T follicular helper cell (primary cell): ENCODE measurements around the gene LRRC31.

Experiments used
- DNase-seq: peaks from one replicate; pipeline ENCODE4 v3.0.0-alpha.2; 2020; ENCODE audit warnings: low read depth

LRRC31 gene

DNA sequence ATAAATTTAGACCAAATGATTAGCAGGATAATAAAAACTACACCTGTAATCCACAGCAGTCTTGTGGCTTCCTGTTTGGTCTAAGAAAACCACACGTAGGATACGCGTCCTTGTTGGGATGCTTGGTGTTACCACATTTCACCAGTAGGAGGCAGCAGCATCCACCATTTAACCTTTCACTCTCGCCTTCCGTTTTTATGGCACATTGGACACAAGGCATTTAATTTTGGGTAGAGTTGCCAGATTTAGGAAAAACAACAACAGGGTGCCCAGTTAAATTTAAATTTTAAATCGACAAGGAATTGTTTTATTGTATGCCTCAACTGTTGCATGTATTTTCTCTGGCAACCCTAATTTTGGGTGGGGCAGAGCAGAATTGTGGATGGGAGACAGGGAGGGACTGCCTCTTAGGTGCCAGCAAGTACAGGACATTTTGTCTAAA lies 6.3 kb downstream of the LRRC31 start:
- DNase-seq: peak; percentile 44

DNA sequence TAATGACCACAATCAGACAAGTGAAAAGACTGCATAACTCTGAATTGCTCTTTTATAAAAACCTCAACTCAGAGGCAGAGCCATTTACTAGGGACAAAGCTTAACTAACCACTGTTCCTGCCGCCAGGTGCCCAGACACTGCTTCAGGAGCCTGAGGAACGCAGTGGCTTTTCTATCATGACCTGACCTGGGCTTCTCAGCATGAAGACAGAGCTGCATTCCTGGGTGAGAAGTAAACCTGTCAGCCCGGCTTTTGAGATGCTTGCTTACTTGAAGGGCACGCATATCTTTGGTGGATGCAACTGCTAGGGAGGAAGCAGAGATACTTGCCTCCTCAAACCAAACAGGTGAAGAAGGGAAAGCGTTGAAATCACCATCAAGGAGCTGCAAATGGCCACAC lies 7.9 kb downstream of the LRRC31 start:
- no peak for DNase-seq

DNA sequence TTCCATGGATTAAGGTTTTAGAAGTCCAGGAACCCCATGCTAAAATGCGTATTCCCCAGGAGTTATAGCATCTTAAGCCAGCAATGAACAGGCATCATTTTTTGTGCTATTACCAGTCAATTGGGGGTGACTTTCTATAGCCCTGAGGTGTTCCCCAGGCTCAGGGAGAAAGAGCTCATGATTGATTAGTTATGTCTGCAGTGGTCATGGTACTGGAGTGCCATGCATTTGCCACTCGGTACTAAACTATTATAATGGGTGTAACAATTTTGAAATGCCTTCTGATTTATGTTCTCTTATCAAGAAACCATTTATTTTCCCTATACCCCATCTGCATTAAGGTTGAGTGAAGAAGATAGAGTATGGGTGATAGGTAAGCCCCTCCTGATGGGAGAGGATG lies 11.9 kb downstream of the LRRC31 start:
- DNase-seq: no peak

DNA sequence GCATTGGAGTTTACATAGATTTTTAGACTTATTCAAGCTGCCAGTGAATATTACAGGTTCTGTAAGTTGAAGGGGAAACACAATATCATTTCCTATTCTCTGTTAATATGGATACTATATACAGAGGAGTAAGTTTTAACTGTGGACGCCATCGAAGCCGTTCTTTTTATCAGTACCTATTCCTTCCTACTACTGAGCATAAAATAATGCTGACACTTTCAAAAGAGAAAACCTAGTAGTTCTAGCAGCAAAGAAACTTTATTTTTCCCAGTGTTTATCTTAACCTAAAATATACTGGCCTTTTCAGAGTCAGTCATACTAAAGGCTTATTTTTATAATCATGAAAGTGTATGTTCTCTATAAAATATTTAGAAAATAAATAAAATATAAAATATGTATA lies 14.2 kb downstream of the LRRC31 start:
- no peak for DNase-seq

DNA sequence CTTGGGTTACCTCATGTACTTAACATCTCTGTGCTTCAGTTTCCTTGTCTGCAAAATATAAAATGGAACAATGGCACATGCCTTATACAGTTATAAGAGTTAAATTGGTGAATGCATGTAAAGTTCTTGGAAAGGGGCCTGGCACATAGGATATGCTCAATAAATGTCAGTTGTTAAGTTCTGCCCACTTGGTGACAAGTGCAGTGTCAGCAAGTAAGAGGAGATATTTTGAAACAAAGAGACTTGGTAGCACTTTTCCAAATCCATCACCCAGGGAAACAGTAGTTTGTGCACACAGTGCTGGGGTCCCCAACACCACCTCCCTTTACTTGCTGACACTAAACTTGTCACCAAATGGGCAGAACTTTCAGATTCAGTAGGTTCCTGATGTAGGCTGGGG lies 19.1 kb downstream of the LRRC31 start:
- no peak for DNase-seq

DNA sequence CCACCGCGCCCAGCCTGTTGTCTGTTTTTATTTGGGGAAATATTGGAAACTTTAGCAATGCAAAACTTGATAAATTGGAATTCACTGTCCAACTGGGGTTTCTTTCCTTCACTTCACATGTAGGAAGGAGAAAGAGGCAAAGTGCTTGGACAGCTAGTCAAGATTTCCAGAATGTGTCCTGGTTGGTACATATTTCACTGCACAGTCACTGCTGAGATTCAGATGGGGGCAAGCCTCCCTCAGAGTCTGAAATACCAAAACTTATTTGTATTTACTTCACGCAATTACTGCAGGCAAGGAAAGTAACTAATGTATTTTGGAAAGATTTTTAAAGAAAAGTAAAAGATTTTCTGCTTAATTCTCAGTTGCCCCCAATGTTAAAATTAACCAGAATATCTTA lies 21.0 kb downstream of the LRRC31 start:
- no peak for DNase-seq

DNA sequence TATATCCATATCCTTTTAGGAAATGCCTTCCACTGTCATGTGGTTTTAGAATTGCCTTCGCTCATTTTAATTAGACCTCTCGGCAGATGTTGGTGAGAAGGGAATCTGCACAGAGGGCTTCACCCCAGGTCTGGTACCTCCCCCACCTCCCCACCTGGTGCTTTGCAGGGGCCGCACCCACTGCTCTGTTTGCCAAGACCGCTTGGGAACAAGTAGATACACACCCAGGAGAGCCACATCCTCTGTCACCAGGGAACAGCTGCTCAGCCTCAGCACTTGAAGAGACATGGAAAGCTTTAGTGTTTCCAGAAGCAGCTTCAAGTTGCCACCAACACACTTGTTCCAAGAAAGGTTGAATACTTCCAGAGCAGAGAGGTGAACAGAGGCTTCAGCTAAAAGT lies 21.8 kb downstream of the LRRC31 start:
- DNase-seq: no peak

DNA sequence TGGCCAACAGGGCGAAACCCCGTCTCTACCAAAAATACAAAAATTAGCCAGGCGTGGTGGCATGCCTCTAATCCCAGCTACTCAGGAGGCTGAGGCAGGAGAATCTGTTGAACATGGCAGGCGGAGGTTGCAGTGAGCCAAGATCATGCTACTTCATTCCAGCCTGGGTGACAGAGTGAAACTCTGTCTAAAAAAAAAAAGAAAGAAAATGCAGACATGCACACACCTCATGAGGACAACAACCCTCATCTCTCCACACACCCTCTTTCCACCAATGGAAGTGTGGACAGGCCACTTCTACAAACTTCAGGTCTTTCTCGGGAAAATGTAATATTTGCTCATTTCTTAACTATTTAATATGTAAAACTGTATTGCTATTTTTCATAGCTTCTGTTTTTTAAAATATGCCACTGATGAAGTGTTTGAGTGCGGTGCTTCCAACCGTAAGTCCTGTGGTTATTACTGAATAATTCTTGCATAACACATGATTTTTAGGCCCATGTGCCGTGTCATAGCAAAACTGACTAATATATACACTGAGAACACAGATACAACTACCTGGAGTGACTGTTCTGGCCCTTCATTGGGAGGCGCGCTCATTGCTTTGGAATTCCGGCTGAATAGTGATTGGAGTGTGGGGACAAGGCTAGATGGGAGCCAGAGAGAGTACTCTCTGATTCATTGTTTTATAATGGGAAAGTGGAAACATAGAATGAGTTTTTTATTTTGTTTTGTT lies 23.1 kb downstream of the LRRC31 start:
- no peak for DNase-seq

DNA sequence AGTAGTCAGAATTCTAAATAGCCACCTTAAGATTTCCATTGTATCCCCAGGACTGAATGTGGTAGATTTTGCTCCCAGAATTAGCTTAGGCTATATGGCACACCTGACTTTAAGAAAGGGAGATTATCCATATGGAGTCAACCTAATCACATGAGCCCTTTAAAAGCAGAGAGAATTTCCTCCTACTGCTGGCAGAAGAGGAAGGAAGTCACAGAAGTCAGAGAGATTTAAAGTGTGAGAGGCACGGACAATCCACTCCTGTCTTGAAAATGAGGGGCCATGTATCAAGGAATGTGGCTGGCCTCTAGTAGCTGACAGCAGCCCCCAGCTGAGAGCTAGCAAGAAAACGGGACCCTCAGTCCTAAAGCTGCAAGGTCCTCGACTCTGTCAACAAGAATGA lies 26.8 kb downstream of the LRRC31 start:
- no peak for DNase-seq

DNA sequence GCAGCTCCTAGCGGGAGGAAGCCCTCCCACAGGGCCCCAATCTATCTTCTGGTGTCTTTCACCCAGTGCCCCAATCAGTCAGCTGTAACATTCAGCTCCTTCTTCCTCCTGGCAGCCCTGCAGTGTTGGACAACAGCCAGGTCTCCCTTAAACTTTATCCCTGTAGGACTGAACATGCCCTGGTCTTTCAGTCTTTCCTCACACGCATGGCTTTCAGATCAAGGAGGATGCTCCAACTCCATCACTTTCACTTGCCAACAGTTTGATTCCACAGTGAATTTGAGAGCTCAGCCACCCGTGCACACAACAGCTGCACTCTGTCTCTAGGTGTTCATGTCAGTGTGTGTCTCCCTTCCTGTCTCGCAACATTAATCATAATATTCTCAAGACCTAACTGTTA lies 28.6 kb downstream of the LRRC31 start:
- DNase-seq: no peak

DNA sequence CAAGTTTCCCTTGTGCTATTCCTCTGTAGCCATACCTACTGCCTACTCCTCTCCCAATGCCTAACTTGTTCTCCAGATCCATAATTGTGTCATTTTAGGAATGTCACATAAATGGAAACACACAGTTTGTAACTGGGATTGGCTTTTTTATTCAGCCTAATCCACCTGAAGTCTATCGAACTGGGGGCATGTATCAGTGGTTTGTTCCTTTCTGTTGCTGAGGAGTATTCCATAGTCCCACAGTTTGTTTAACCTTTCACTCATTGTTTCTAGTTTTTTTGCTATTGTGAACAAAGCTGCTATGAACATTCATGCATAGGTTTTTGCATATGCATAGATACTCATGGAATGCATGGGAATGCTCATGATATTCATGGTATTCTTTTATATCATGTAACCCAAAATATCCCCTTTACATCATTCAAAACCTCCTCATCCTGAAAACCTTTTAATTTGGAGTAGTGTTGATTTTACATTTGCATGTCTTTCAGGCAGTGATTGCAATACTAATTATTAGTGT lies 31.2 kb downstream of the LRRC31 start:
- no peak for DNase-seq

DNA sequence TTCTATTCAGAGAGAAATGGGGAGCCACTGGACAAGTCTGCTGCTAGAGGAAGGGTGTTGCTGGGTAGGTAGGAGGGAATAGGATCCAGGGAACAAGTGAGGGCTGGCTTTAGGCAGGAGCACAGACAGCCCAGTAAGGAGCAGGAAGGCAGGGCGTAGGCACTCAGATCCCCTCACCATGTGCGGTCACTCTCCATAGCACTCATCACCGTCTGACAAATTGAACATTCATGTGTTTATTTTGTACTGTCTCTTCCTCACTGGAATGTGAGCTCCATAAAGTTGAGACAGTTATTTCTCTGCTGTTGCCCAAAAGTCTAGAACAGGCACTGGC lies 32.8 kb downstream of the LRRC31 start:
- DNase-seq: no peak

DNA sequence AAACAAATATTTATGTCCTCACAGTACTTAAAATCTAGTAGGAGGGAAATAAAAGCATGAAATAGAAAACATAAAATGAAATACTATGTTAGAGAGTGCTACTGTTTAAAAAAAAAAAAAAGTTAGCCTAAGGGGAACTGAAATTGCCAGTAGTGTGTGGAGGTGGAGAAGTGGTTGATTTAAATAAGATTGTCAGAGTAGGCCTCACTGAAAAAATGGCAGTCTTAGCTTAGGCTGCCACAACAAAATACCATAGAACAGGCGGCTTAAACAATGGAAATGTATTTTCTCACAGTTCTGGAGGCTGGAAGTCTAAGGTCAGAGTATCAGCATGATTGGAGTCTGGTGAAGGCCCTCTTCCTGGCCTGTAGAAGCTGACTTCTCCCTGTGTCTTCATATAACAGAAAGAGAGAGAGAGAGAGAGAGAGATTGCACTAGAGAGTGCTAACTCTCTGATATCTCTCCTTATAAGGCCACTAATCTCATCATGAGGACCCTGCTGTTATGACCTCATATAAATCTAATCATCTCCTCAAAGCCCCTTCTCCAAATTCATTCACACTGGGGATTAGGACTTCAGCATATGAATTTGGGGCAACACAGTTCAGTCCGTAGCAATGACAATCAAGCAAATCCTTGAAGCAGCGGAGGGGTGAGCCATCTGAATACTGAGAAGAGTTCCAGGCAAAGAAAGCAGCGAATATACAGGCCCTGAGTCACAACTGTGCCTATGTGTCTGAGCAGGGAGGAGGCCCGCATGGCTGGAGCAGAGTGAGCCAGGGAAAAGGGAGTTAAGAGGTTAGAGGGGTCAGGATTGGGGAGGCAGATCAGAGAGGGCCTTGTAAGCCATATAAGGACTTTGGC lies 33.4 kb downstream of the LRRC31 start:
- no peak for DNase-seq

DNA sequence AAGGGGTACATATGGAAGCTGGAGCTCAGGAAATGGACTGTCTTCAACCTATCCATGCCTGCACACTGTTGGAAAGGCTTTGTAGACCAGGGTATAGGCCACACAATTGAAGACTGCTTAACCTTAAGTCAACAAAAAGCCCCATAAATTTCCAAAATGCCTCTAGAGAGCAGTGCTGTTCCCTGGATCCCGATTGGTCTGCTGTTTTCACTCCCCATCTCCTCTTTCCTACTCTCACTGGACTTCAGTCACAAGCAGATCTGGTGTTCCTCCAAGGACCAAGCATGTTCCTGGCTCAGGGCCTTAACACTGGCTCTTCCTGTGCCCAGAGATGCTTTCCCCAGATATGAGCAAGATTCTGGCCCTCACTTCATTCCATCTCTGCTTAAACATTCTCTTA lies 34.2 kb downstream of the LRRC31 start:
- no peak for DNase-seq

DNA sequence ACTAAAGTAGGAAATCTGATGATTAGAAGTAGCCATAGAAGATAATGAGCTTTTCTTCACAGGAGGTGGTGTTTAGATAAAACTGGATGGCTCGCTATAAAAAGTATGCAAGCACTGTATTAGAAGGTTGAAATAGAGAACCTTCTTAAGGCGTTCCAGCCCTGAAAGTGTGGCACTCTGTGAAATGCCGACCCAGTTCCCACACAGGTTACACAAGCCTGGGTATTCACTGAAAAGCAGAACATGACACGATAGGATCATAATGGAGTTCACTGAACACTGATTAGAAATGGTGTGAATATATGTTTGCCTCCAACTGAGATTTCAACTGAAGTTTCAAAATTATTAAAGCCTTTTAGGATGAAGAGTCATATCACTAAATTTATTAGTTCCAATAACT lies 42.0 kb downstream of the LRRC31 start:
- no peak for DNase-seq

DNA sequence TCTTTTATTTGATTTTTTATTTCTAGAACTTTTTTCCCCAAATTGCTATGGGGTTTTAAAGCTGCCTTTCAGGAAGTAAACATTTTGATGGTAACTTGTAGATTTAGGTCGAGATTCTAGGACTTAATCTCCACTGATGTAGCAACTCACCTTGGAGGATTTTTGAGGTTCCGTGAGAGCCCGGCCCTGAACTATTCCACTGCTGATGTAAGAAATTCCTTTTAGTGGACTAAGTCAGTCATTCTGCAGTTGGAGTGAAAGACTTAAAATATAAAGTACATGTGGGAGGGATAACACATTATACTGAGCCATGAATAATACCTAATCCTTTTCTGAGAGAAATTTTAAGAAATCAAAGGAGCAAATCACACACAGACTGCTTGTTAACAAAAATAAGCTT lies 44.4 kb downstream of the LRRC31 start:
- no peak for DNase-seq

DNA sequence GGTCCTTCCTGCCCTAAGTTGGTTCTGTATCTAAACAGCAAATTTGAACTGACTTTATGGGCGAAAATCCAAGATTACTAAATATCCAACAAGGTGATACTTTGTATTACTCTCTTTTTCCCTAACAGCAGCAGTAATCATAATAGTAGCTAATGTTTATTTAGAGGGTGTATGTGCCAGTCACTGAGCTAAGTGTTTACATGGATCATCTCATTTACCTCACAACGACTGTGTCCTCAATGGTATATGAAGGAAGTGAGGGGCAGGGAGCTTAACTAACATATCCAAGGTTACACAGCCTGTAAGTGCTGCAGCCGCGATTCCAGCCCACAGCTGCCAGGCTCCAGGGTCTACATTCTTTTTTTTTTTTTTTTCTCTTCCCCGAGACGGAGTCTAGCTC lies 46.8 kb downstream of the LRRC31 start:
- no peak for DNase-seq

DNA sequence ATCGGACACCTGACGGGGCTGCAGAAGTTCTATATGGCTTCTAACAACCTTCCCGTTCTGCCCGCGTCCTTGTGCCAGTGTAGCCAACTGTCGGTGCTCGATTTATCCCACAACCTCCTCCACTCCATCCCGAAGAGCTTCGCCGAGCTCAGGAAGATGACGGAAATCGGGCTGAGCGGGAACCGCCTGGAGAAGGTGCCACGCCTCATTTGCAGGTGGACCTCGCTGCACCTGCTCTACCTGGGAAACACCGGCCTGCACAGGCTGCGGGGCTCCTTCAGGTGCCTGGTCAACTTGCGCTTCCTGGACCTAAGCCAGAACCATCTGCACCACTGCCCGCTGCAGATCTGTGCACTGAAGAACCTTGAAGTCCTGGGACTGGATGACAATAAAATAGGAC lies 47.2 kb downstream of the LRRC31 start:
- no peak for DNase-seq

DNA sequence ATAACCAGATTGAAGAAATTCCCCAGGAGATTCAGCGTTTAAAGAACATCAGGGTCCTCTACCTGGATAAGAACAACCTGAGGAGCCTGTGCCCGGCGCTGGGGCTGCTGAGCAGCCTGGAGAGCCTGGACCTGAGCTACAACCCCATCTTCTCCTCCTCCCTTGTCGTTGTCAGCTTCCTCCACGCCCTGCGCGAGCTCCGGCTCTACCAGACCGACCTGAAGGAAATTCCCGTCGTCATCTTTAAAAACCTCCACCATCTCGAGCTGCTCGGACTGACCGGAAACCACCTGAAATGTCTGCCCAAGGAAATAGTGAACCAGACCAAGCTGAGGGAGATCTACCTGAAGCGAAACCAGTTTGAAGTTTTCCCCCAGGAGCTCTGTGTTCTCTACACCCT lies 47.6 kb downstream of the LRRC31 start:
- DNase-seq: no peak

DNA sequence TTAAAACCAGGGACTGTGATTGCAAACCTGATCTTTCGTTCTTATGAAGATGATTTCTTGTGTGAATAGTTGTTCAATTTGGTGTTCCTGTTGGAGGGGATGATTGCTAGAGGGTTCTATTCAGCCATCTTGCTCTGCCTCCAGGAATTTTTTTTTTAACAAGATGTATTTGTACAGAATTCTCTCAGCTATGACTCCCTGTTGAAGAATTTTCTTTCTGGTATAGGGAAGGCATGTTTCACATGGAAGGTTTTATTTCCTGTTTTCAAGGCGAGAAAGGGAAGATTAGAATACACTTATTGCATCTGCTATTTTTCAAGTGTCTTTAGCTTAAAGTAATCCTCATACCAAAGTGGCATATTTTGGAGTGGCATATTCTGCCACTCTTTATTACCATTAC lies 51.4 kb downstream of the LRRC31 start:
- no peak for DNase-seq

DNA sequence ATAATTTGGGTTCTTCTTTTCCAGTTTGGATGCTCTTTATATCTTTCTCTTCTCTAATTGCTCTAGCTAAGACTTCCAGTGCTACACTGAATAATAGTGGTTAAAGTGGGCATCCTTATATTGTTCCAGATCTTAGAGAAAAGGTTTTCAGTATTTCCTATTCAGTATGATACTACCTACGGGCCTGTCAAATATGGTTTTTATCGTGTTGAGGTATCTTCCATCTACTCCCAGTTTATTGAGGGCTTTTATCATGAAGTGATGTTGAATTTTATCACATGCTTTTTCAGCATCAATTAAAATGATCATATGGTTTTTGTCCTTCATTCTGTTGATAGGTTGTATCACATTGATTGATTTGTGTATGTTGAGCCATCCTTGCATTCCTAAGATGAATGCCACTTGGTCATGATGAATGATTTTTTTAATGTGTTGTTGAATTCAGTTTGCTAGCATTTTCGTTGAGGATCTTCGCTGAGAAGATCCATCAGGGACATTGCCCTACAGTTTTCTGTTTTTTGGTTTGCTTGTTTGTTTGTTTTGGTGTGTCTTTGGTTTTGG lies 54.1 kb downstream of the LRRC31 start:
- no peak for DNase-seq

DNA sequence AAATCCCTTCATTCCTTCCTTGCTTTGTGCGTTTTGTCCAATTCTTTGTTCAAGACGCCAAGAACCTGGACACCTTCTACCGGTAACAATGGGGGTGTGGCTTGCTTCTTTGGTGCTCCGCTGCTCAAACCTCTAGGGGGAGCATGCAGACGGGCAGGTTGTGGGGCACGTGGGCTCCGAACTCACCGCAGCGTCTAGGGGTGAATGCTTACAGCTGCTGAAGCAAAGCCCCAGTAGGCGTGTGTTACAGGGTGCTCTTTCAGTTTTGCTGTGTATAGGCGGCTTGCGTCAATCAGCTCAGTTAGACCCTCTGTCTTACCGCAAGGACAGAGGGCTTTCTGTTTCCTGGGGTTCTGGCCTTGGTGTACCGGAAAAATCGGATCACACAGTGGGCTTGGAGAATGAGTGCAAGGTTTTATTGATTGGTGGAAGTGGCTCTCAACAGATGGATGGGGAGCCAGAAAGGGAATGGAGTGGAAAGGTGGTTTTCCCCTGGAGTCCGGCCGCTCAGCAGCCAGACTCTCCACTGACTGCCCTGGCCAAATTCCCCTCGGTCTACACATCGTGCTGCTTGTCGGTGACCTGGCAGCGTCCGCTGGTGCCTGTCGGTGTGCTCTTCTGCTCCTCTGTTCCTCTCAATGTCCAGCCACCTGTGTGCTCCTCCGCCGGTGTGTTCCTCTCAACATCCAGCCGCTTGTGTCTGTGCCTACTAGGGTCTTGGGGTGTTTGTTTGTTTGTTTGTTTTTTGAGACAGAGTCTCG lies 55.8 kb downstream of the LRRC31 start:
- peak; percentile 62 for DNase-seq
